A673 (cell line): ENCODE measurements around the gene PHF21B. TPM values are rescaled to one million over a fixed set of nuclear protein-coding genes. Genes with fewer than 3 reads are reported as not detected.

Source experiments
- BruUV-seq: library from RNA; stranded (reverse); fragments of 400-500 nt; replicated peaks from 2 replicates; lab custom pipeline; 2021; lab: Mats Ljungman, UMichigan
- CTCF ChIA-PET: fragments of 300-600 bp; sonication (Branson Sonifier 250); formaldehyde crosslinking; loops from one replicate; lab custom pipeline; 2022; ENCODE audit warnings: antibody characterized with exemption; lab: Charles Lee
- POLR2A ChIA-PET: fragments of 300-600 bp; sonication (Branson Sonifier 250); formaldehyde crosslinking; loops from one replicate; lab custom pipeline; 2022; ENCODE audit warnings: antibody characterized with exemption; ENCODE audit not compliant: low non-redundant PET; lab: Charles Lee
- DNase-seq: peaks from one replicate; pipeline ENCODE4 v3.0.0-alpha.2; 2015; ENCODE audit warnings: low spot score
- H3K27ac ChIP-seq: fragments of 200-600 bp; sonication (generic); 2 replicates; pipeline ENCODE4 v1.5.1; 2016; ENCODE audit warnings: mixed run types, low read depth, mild to moderate bottlenecking, mixed read lengths, antibody characterized with exemption, low read length; ENCODE audit not compliant: poor library complexity, severe bottlenecking
- H3K27me3 ChIP-seq: fragments of 200-600 bp; sonication (generic); replicated peaks from 2 replicates; pipeline ENCODE4 v1.6.1; 2017; ENCODE audit warnings: mixed run types, low read depth, mild to moderate bottlenecking, mixed read lengths, antibody characterized with exemption, low read length; ENCODE audit not compliant: insufficient read depth, poor library complexity
- H3K36me3 ChIP-seq: fragments of 200-600 bp; sonication (generic); 2 replicates; pipeline ENCODE4 v1.6.1; 2016; ENCODE audit warnings: mixed run types, mild to moderate bottlenecking, mixed read lengths, antibody characterized with exemption, low read length; ENCODE audit not compliant: insufficient read depth, poor library complexity, severe bottlenecking
- H3K4me1 ChIP-seq: fragments of 200-600 bp; sonication (generic); 2 replicates; pipeline ENCODE4 v1.6.1; 2017; ENCODE audit warnings: mixed run types, mild to moderate bottlenecking, mixed read lengths, antibody characterized with exemption, low read length; ENCODE audit not compliant: insufficient read depth, poor library complexity, severe bottlenecking
- H3K4me3 ChIP-seq: fragments of 200-600 bp; sonication (generic); 2 replicates; pipeline ENCODE4 v1.5.1; 2016; ENCODE audit warnings: low read depth, mixed run types, mild to moderate bottlenecking, mixed read lengths, low read length; ENCODE audit not compliant: poor library complexity, severe bottlenecking
- H3K9me3 ChIP-seq: fragments of 200-600 bp; sonication (generic); 2 replicates; pipeline ENCODE4 v1.6.1; 2016; ENCODE audit warnings: mixed run types, low read depth, mild to moderate bottlenecking, mixed read lengths, antibody characterized with exemption, low read length; ENCODE audit not compliant: poor library complexity, severe bottlenecking
- CTCF ChIP-seq: fragments of 300-800, 200-600 bp; sonication (generic); conservative IDR thresholded peaks from 2 replicates; pipeline ENCODE4 v1.5.1; 2017; ENCODE audit warnings: low read depth, mild to moderate bottlenecking, antibody characterized with exemption, low read length, moderate library complexity, mixed read lengths
- EZH2 ChIP-seq: fragments of 200-600 bp; sonication (generic); IDR thresholded peaks from 2 replicates; pipeline ENCODE4 v1.6.1; 2017; ENCODE audit warnings: borderline replicate concordance, low read depth, mild to moderate bottlenecking, mixed read lengths, antibody characterized with exemption, low read length; ENCODE audit not compliant: poor library complexity, severe bottlenecking
- intact Hi-C: fragments of 100-400 bp; cut with micrococcal nuclease; formaldehyde crosslinking; loops from one replicate; pipeline ENCODE4 v1.10.0; 2022; ENCODE audit not compliant: unreplicated experiment
- total RNA-seq: library from RNA; stranded (reverse); gene quantifications from 2 replicates; pipeline ENCODE4 v1.2.3, GENCODE V29; 2021

PHF21B gene
- total RNA-seq, 1 experiment from 2014 or later, result 13.2 TPM

GRCh38 chr22:44930711-44931035 is 79.1 kb downstream of the PHF21B start:
- Histone ChIP-seq H3K27me3 (no peaks in the 10 kb centered on the region), H3K9me3 (no peaks in the 10 kb centered on the region), H3K36me3 (no peaks in the 10 kb centered on the region), H3K27ac (no peak overlapping the region), H3K4me1 (no peaks in the 10 kb centered on the region), H3K4me3 (no peak overlapping the region)
- BruUV-seq, result no TSS peak
- TF ChIP-seq CTCF, result no peak
- TF ChIP-seq EZH2, result no peak
- no peak for DNase-seq
- intact Hi-C loops, result no loop called here
- ChIA-PET CTCF (no interaction called here), POLR2A (no interaction called here)

DNA sequence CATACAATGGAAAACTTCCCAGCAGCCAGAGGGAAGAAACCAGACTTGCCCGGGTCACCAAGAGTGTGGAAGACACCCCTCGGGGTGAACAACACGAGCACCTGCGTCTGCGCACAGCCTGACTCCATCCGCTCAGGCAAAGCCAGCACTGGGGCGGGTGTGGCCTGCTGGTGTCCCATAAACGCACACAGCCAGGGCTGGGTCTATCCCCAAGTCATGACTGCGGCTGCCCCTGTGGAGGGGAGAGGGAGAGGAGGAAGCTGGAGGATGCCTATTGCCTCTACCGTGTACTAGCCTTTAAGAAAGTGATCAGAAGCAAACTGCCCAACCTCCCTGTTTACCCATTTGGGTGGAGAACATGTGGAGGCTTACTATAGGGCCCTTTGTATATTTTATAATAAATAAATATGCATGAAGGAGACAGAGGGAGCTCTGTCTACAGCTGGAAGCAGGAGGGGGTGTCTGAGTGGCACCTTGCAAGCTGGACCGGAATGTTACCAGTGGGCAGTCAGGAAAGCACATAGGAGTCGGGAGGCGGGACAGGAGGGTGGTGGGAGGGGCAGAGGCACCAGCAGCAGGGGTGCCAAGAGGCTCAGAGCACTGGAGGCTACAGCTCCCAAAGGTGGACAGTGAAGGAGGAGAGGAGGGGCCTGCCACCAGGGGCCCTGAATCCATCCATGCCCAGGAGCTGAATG is 79.6 kb downstream of the PHF21B start:
- ChIA-PET CTCF (no interaction called here), POLR2A (no interaction called here)
- Histone ChIP-seq H3K27me3 (no peaks in the 10 kb centered on the region), H3K4me3 (no peak overlapping the region), H3K36me3 (no peaks in the 10 kb centered on the region), H3K9me3 (no peaks in the 10 kb centered on the region), H3K4me1 (no peaks in the 10 kb centered on the region), H3K27ac (no peak overlapping the region)
- intact Hi-C loops, result no loop called here
- TF ChIP-seq EZH2, result no peak
- no peak for TF ChIP-seq CTCF
- no peak for DNase-seq
- BruUV-seq, result no TSS peak

DNA sequence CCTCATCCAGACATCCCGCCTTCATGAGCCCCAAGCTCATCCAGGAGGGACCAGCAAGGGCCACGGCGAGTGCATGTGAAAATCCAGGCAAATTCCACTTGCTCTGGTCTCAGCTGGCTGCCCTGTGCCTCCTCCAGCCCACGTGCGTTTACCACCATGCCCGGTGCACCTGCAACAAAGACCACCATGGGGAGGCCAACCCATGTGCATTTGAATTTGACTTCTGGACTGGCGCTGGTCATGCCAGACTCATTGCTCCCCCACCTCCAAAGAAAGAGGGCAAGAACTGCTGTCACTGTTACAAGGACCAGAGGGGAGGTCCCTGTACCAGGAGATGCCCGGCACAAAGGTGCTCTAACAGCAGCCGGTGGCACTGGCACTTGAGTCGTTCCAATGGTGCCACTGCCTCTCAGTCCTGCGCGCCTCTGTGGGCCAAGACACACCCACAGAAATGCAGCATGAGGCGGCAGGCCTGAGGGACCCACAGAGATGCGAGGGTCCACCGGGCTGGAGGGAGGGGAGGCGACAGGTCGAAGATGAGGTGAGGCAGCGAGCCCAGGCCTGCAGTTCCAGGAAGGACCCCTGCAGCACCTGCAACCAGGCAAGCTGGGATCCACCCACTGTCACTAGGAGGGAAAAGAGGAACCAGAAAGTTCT is 80.3 kb downstream of the PHF21B start:
- intact Hi-C loops, result no loop called here
- BruUV-seq, result no TSS peak
- ChIA-PET POLR2A (no interaction called here), CTCF (no interaction called here)
- Histone ChIP-seq H3K27ac (no peak overlapping the region), H3K27me3 (no peaks in the 10 kb centered on the region), H3K9me3 (no peaks in the 10 kb centered on the region), H3K4me1 (no peaks in the 10 kb centered on the region), H3K36me3 (no peaks in the 10 kb centered on the region), H3K4me3 (no peak overlapping the region)
- TF ChIP-seq CTCF, result no peak
- no peak for TF ChIP-seq EZH2
- DNase-seq, result no peak
